ENCODE measurements around the gene WWOX.

WWOX gene

DNA sequence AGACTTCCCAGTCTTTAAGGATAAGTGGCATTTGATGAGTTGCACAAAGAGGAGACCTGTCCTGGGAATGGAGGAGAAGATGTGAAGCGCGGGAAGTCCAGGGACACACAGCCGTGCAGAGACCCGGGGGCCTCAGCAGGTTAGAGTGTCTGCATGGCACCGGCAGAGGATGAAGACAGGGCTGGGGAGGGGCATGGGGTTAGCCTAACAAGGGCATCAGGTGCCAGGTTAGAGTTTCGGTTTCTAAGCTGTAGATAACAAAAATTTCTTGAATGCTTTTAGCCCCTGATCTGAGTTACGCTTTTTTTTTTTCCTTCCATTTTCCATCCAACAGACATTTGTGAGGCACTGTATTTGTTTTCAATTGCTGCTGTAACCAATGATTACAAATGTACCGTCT lies 906.8 kb downstream of the WWOX start:
- DNase-seq (ENCODE audit: extremely low read depth, low read depth): no peak
- TF ChIP-seq, protein P1, sequence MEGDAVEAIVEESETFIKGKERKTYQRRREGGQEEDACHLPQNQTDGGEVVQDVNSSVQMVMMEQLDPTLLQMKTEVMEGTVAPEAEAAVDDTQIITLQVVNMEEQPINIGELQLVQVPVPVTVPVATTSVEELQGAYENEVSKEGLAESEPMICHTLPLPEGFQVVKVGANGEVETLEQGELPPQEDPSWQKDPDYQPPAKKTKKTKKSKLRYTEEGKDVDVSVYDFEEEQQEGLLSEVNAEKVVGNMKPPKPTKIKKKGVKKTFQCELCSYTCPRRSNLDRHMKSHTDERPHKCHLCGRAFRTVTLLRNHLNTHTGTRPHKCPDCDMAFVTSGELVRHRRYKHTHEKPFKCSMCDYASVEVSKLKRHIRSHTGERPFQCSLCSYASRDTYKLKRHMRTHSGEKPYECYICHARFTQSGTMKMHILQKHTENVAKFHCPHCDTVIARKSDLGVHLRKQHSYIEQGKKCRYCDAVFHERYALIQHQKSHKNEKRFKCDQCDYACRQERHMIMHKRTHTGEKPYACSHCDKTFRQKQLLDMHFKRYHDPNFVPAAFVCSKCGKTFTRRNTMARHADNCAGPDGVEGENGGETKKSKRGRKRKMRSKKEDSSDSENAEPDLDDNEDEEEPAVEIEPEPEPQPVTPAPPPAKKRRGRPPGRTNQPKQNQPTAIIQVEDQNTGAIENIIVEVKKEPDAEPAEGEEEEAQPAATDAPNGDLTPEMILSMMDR (IDR thresholded peaks at IDR 0.05; ENCODE audit: low read depth, low read length): no peak

DNA sequence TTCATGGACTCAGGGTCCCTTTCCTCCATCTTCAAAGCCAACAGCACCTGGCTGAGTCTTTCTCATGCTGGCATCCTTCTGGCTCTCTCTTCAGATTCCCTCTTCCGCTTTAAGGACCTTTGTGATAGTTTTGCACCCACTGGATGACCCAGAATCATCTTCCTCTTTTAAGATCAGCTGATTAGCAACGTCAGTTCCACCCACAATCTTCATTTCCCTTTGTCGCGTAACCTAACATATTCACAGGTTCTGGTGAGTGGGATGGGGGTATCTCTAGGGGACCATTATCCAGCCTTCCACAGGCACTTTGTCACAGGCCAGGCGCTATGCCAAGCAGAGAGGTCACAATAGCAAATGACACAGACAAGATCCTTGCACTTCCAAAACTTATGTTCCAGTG lies 907.3 kb downstream of the WWOX start:
- DNase-seq (ENCODE audit: extremely low read depth, low read depth): no peak
- TF ChIP-seq, protein P1 (IDR thresholded peaks at IDR 0.05; ENCODE audit: low read depth, low read length): no peak

DNA sequence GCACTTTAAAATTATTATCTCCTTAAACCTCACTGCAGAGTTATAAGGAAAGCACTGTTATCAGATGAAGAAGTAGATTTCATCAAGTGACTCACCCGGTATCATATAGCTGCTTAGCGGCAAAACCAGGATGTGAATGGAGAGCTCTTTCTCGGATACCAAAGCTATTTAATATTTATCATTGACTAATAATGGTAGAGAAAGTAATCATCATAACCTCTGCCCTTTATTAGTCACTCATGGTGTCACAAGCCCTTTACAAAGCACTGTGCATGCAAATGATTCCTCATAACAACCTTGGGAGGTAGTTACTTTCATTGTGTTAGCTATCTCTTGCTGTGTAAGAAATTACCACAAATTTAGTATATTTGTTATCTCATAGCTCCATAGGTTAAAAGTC lies 908.2 kb downstream of the WWOX start:
- TF ChIP-seq, protein P1 (IDR thresholded peaks at IDR 0.05; ENCODE audit: low read depth, low read length): no peak
- no peak for DNase-seq (ENCODE audit: extremely low read depth, low read depth)

DNA sequence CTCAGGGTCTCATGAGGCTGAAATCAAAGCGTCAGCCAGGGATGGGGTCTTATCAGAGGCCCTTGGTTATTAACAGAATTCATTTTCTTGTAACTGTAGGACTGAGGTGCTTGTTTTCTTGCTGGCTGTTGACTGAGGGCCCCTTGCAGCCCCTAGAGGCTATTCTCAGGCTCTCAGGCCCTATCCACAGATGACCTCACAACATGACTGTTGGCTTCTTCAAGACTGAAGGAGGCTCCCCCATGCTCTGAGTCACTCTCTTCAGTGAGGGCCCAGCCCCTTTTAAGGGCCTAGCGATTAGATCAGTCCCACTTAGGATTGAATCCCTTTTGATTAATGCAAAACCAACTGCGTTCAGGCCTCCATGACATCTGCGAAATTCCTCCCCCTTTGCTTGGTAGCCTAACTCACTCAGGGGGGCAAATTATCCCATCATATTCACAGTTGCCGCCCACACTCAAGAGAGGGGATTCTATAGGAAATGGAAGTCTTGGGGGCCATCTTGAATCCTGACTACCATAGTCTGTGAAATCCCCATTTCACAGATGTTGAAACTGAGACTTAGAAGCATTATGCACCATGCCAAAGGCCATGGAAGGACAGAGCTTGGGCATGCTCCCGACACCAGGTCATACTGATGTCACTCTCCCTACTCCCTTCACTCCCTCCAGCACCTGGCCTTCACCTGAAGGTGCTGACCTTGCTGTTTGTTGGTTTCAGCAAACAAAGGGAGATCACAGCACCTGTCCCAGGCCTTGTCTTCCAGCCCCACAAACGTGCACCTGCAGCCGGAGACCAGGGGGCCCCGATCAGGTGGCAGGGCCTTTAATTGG lies 908.8 kb downstream of the WWOX start:
- no peak for DNase-seq (ENCODE audit: extremely low read depth, low read depth)
- TF ChIP-seq, protein P1 (IDR thresholded peaks at IDR 0.05; ENCODE audit: low read depth, low read length): no peak

DNA sequence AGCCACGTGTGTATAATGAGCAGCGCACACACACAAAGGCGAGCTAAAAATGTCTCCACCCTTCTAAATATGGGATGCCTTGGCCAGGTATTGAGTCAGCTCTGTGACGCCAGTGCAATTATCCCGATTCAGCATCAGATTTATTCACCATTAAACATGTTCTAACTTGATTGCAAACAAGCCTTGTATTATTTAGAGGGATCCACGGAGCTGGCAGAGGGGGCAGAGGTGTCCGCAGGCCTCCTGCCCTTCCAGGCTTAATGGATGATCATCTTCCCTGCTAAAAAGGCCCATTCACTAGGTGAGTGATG lies 909.4 kb downstream of the WWOX start:
- TF ChIP-seq, protein P1 (IDR thresholded peaks at IDR 0.05; ENCODE audit: low read depth, low read length): no peak
- no peak for DNase-seq (ENCODE audit: extremely low read depth, low read depth)

DNA sequence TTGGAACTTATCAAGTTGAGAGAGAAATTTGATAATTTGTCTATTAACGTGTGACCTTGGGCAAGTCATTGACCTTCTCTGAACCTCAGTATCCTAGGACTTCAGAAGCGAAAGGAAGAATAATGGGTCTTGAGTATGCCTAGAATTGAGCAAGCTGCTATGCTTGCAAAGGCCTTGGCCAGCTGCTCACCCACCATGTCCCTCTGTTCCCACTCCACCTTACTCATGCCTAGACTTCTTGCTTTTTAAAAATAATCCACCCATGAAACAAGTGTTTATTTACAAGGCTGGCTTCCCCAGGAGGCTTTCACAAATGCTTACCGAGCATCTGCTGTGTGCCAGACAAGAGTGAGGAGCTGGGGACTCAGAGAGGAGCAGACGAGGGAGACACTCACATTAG lies 910.4 kb downstream of the WWOX start:
- no peak for DNase-seq (ENCODE audit: extremely low read depth, low read depth)
- TF ChIP-seq, protein P1 (IDR thresholded peaks at IDR 0.05; ENCODE audit: low read depth, low read length): no peak

DNA sequence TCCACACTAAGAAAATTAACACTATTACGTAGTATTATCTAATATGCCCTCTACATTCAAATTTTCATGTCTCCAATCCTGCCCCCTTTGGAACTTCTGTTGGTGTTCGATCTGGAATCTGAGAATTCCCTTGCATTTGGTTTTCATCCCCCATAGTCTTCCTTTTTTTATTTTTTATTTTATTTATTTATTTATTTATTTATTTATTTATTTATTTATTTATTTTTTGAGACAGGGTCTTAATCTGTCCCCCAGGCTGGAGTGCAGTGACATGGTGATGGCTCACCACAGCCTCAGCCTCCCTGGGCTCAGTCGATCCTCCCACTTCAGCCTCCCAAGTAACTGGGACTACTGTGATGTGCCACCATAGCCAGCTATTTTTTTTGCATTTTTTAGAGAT lies 911.8 kb downstream of the WWOX start:
- TF ChIP-seq, protein P1 (IDR thresholded peaks at IDR 0.05; ENCODE audit: low read depth, low read length): no peak
- DNase-seq (ENCODE audit: extremely low read depth, low read depth): no peak
